GM19035 (cell line): ENCODE results near the gene RFX4.

Experiments used
- ATAC-seq: cut with Tn5 transposase; IDR thresholded peaks from one replicate; pipeline ENCODE4 v1.9.1; 2021; ENCODE audit not compliant: unreplicated experiment

RFX4 gene

DNA sequence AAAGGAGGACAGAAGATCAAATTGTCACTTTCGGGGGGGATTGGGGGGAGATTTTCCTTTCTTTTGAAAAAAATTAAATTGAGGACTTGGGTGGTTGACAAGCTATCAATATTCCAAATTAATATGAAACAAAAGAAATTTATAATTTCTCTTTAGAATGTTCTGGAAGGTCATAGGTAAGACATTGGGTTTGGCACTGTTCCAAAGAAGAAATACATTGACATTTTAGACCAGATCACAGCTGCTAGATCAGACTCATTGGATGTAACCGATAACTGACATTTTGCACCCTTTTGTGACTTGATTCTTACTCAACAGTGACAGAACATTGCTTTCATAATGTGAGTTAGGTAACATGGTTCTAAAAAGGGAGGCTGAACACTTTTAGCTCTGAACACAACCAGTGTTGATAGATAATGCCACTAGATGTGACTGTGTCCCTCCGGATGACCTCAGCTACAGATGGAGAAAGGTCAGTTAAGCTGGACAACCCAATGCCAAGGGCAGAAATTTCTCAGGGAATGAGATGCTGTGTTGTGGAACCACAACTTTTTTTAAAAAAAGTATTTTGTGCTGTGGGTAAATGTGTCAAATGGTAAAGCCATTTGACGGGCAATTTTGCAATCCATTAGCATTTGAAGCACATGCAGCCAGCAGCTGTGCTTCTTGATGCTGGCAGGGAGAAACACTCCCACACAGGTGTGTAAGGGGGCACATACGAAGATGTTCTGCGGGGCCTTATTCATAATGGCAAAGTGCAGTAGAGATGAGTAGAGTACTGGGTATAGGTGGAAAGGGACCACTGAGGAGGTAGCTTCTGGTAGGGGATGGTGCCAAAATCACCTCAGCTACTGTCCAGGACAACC, 62.9 kb downstream of the RFX4 start:
- ATAC-seq: no peak

GRCh38 chr12:106646472-106646871, 63.7 kb downstream of the RFX4 start:
- ATAC-seq: no peak

- no peak for ATAC-seq
Measured at GRCh38 chr12:106647793-106648514, 65.2 kb downstream of the RFX4 start.

- no peak for ATAC-seq
Measured at GRCh38 chr12:106648736-106649135, 65.9 kb downstream of the RFX4 start.

- ATAC-seq: no peak
Measured at GRCh38 chr12:106651552-106651951, 68.7 kb downstream of the RFX4 start.

- no peak for ATAC-seq
Measured at GRCh38 chr12:106652510-106653015, 69.8 kb downstream of the RFX4 start.

GRCh38 chr12:106655577-106655976, 72.8 kb downstream of the RFX4 start:
- no peak for ATAC-seq

DNA sequence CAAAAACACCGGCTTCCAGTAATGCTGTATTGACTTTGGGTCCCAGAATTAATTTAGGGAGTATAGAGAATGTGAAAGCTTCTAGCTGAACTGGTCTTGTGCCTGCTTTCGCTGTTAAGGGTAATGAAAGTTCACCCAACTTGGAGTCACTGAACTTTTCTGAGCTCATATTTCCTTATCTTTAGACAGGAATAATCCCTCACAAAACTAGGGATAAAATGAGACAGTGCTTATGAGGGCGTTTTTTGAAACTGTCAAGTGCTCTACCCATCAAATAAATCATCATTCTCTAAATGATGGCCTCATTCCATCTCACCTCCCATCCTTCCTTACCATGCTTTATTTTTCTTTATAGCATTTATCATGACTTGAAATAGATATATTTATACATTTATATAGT, 74.7 kb downstream of the RFX4 start:
- no peak for ATAC-seq

- ATAC-seq: no peak
Measured at GRCh38 chr12:106663385-106663784, 80.6 kb downstream of the RFX4 start.

- ATAC-seq: no peak
Measured at GRCh38 chr12:106669216-106669615, 86.4 kb downstream of the RFX4 start.

DNA sequence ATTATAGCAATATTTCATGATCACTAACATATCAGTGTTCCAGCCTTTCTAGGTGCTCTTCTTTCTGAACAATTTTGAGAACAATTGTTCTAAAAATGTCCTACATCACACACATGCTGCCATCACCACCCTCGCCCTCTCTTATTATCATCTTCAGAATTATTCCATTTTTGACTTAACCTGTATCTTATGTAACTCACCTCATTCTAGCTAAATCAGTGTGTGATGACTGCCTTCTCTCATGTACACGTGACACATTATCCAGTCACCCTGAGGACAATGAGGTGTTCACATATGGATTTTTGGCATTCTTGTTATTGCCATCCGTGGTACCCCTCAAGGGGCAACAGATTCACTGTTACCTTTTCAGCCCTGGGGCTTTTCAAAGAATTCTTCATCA, 87.3 kb downstream of the RFX4 start:
- ATAC-seq: no peak

GRCh38 chr12:106671840-106672239, 89.0 kb downstream of the RFX4 start:
- no peak for ATAC-seq

DNA sequence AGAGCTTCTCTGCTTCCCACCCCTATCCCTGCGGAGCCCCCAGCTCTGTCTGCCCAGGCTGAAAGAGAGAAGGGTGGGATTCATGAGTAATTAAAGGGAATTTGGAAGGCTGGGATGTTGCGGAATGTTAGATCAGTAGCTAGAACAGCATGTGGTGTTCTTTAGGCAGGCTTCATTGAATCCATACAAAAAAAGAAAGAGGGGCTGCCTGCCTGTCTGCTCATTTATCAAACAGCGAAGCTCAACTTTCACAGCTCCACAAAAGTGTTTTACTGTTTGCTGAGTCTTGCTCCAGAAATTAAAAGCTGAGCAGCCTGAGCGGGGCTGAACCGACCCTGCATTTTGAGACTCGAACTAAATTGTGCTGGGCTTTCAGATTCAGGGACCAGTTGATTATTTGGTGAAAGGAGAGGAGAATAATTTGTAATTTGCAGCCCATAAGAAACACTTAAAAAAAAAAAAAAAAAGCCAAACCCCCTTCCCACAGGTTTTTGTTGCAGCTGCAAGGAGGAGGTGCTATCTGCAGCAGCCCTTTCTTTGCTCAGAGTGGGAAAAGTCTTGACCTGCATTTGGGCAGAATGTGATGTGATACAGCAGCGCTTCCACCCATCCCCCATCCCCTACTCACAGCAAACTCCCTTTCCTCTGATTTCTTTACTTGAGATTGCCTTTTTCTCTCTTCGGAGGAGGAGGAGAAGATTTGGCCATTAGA, 89.7 kb downstream of the RFX4 start:
- ATAC-seq: no peak

DNA sequence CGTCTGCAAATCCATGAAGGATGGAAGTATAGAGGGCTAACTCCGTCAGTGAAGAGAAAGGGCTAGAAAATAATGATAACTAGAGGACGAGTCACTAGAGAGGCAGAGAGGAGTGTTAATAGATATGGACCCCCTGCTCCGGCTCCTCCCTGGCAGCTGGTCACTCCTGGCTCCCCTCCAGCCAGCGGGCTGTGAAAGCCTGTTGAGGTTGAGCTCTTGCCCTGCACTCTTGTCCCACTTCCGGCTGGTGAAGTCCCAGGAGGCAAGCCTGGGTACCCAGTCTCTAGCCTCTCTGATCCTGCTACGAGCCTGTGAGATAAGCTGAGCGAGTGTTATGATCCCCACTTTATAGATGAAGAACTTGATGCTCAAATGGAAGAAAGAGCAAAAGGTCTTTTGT, 90.3 kb downstream of the RFX4 start:
- no peak for ATAC-seq

GRCh38 chr12:106675651-106676435, 93.0 kb downstream of the RFX4 start:
- no peak for ATAC-seq

DNA sequence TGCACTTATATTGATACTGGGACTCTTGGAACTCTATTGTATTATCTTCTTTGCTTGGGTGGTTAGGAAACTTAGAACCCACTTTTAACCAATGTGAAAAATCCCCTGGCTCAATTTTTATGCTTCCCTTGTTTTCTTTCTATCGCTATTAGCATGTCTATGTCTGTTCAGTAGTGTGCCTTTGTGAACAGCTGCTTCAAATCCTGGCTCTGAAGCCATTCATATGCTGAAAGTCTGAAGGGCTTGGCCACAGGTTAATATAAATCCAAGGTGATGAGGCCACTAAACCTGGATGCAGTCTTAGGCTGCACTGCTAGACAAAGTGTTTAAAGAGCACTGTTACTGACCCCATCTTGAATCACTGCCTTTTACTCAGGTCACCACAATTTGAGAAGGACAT, 96.8 kb downstream of the RFX4 start:
- no peak for ATAC-seq

DNA sequence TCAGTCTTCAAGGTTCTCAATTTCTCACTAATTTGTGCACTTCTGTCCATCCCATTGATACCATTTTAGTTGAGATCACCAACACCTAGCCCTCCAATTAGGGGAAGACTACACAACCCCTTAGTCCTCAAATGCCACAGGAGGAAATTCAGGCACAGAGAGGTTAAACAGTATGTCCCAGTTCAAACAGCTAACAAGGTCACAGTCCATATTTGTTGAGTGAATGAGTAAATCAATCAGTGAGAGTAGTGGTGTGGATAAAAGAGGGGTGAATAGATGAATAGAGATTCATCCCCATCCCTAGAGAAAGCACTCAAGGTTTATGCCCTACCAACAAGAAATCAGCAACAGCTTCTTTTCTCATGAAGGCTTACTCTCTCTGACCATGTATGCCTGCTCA, 97.5 kb downstream of the RFX4 start:
- no peak for ATAC-seq

DNA sequence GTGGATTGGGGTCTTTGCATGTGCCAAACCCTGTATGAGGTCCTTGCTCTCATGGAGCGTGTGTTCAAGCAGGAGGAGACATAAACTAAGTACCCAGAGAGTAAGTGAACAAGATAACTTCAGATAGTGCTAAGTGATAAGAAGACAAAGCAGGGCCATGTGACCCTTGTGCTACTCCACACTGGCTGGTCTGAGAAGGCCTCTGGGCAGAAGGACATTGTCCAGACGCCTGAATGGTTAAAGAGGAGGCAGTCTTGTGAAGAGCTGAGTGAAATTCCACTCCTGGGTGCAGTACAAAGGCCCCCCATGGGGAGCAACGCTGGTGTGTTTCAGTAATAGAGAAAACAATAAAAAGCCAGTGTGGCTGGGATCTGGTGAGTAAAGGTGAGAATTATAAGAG, 98.4 kb downstream of the RFX4 start:
- no peak for ATAC-seq

GRCh38 chr12:106682594-106683234, 99.9 kb downstream of the RFX4 start:
- ATAC-seq: no peak

GRCh38 chr12:106684497-106684896, 101.7 kb downstream of the RFX4 start:
- no peak for ATAC-seq
